ENCODE data around the gene ANXA9.

ANXA9 gene

GRCh38 chr1:150981805-150982712 is at the start of gene ANXA9:
Gene ANXA9, plus strand, starts transcription at chr1:150982292. Its CDS starts 814 bp downstream, at chr1:150983106.
- peak; percentile 57 for DNase-seq (ENCODE audit: low spot score)
- TF ChIP-seq, protein P1, sequence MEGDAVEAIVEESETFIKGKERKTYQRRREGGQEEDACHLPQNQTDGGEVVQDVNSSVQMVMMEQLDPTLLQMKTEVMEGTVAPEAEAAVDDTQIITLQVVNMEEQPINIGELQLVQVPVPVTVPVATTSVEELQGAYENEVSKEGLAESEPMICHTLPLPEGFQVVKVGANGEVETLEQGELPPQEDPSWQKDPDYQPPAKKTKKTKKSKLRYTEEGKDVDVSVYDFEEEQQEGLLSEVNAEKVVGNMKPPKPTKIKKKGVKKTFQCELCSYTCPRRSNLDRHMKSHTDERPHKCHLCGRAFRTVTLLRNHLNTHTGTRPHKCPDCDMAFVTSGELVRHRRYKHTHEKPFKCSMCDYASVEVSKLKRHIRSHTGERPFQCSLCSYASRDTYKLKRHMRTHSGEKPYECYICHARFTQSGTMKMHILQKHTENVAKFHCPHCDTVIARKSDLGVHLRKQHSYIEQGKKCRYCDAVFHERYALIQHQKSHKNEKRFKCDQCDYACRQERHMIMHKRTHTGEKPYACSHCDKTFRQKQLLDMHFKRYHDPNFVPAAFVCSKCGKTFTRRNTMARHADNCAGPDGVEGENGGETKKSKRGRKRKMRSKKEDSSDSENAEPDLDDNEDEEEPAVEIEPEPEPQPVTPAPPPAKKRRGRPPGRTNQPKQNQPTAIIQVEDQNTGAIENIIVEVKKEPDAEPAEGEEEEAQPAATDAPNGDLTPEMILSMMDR (IDR thresholded peaks at IDR 0.05; ENCODE audit: borderline replicate concordance, control extremely low read depth, extremely low read depth, insufficient read depth, missing control alignments) = no peak
- in situ Hi-C loops (cut with MboI; ENCODE audit: low sequenced_read_pairs, unreplicated experiment) = no loop called here

DNA sequence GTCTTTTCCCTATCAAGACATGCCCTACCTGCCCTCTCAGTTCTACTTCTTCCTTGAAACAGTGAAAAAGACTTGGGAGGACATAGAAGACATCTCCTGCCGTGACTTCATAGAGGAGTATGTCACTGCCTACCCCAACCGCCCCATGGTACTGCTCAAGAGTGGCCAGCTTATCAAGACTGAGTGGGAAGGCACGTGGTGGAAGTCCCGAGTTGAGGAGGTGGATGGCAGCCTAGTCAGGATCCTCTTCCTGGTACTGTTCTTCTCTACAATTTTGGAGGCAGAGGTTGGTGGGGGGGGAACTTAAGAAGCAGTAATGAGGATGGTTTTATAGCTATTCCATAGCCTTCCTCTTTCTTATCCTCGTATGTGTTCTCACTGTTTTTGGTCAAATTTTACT is 37.2 kb upstream of the ANXA9 start:
- no peak for DNase-seq (ENCODE audit: low spot score)
- in situ Hi-C loops (cut with MboI; ENCODE audit: low sequenced_read_pairs, unreplicated experiment) = no loop called here
- TF ChIP-seq, protein P1 (IDR thresholded peaks at IDR 0.05; ENCODE audit: borderline replicate concordance, control extremely low read depth, extremely low read depth, insufficient read depth, missing control alignments) = no peak

GRCh38 chr1:150954708-150955107 is 27.4 kb upstream of the ANXA9 start:
- TF ChIP-seq, protein P1 (IDR thresholded peaks at IDR 0.05; ENCODE audit: borderline replicate concordance, control extremely low read depth, extremely low read depth, insufficient read depth, missing control alignments) = no peak
- in situ Hi-C loops (cut with MboI; ENCODE audit: low sequenced_read_pairs, unreplicated experiment) = no loop called here
- no peak for DNase-seq (ENCODE audit: low spot score)

DNA sequence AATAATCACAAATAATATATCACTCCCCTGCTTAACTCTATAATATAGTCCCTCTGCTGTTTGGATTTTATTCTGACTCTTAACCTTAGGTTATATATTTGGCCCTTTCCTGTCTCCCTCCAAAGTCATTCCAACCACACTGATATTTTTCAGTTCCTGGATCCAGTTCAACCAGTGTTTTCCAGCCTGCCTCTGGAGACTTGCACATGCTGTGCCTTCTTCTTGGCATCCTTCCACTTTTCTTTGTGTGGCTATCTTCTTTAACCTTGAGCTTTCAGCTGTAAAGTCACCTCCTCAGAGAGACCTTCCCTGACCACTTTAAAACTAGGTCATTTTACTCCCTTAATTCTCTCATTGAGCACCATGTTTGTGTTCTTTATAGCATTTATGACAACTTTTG is 26.8 kb upstream of the ANXA9 start:
- no peak for DNase-seq (ENCODE audit: low spot score)
- in situ Hi-C loops (cut with MboI; ENCODE audit: low sequenced_read_pairs, unreplicated experiment) = no loop called here
- TF ChIP-seq, protein P1 (IDR thresholded peaks at IDR 0.05; ENCODE audit: borderline replicate concordance, control extremely low read depth, extremely low read depth, insufficient read depth, missing control alignments) = no peak

DNA sequence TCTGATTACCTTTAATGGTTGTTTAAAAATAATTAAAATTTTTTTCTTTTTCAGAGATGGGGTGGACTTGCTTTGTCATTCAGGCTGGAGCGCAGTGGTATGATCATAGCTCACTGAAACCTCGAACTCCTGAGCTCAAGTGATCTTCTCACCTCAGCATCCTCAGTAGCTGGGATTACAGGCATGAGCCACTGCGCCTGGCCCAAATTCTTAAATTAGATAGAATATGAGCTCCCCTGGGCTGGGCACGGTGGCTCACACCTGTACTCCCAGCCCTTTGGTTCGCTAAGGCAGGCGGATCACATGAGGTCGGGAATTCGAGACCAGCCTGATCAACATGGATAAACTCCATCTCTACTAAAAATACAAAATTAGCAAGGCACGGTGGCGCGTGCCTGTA is 24.4 kb upstream of the ANXA9 start:
- DNase-seq (ENCODE audit: low spot score) = no peak
- TF ChIP-seq, protein P1 (IDR thresholded peaks at IDR 0.05; ENCODE audit: borderline replicate concordance, control extremely low read depth, extremely low read depth, insufficient read depth, missing control alignments) = no peak
- in situ Hi-C loops (cut with MboI; ENCODE audit: low sequenced_read_pairs, unreplicated experiment) = no loop called here

DNA sequence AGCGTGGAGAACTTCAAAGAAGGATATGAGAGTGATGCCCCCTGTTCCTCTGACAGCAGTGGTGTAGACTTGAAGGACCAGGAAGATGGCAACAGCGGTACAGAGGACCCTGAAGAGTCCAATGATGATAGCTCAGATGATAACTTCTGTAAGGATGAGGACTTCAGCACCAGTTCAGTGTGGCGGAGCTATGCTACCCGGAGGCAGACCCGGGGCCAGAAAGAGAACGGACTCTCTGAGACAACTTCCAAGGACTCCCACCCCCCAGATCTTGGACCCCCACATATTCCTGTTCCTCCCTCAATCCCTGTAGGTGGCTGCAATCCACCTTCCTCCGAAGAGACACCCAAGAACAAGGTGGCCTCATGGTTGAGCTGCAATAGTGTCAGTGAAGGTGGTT is 21.4 kb upstream of the ANXA9 start:
- TF ChIP-seq, protein P1 (IDR thresholded peaks at IDR 0.05; ENCODE audit: borderline replicate concordance, control extremely low read depth, extremely low read depth, insufficient read depth, missing control alignments) = no peak
- no peak for DNase-seq (ENCODE audit: low spot score)
- in situ Hi-C loops (cut with MboI; ENCODE audit: low sequenced_read_pairs, unreplicated experiment) = no loop called here

Measured in GM13976 (cell line).